ENCODE results near the gene RB1. TPM values are rescaled to one million over a fixed set of nuclear protein-coding genes. Genes with fewer than 3 reads are reported as not detected.

RB1 gene
- total RNA-seq, 2 experiments from 2014 or later: 33.5 to 84.4 TPM

DNA sequence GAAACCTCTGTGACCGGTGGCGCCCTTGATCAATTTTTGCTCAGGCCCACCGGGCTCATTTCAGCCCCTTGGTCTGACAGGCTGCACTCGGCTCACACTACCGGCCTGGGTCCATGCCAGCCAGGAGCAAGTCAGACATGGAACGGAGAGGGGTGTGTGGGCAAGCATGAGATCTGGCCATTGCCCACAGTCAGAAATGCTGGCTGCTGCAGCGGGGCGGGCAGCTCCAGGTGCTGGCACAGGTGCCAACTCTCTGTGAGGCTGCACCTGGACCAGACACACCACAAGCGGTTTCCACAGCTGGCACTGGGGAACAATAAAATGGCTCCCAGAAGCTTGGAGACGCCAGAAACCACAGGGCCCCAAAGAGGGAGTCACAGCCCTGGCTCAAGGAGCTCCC, 153.0 kb downstream of the RB1 start:
- H4K20me1 ChIP-seq (ENCODE audit: insufficient read depth, low read length): no peaks in the 10 kb centered on the region

DNA sequence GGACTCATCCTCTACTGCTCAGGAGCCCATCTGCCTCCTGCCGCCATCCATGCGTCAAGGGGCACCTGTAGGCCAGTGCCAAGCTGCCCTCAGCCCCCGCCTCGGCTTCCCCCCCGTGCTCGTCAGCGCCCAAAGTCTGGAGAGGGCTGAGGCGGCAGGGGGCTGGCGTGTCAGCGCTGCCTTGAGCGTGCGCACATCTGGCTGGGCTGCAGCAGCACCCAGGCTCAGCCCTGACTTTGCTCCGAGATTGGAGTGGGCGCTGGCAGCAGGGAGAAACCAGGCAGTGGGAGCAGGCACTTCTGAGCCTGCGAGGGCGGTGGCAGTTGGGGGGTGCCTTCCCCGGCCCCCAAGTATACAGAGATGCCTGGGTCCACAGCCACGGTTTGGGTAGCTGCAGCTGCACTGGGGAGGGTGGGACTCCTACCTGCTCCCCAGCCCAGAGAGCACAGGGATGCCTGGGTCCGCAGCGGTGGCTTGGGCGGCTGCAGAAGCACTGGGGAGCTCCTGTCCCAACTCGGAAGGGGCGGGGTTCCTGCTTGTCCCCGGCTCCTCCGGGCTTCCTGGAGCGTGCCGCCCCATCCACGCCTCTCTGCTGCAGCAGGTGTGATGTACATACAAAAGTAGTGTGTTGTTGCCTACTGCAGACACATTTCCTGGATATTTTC, 154.2 kb downstream of the RB1 start:
- BruUV-seq (replicated peaks): no TSS peak
- no peaks in the 10 kb centered on the region for H4K20me1 ChIP-seq (ENCODE audit: insufficient read depth, low read length)
- no peak overlapping the region for H3K4me2 ChIP-seq (ENCODE audit: low read length)
- H2AFZ ChIP-seq (ENCODE audit: low read length): no peak overlapping the region
- no peak overlapping the region for H3K4me3 ChIP-seq (ENCODE audit: low read depth, low read length, poor library complexity, severe bottlenecking)
- H3K36me3 ChIP-seq (ENCODE audit: insufficient read depth, low read length): peaks cover 98% of the 10 kb centered on the region
- H3K79me2 ChIP-seq (ENCODE audit: insufficient read depth, low read depth, low read length): no peaks in the 10 kb centered on the region
- POLR2A ChIA-PET: interaction anchor here (1.0 kb wide), 1 partner anchor 15 kb away, joined by 4 read pairs; no protein-coding TSS in a partner anchor
- H3K9me3 ChIP-seq (ENCODE audit: low read length): no peaks in the 10 kb centered on the region
- H3K27ac ChIP-seq (ENCODE audit: low read depth, low read length, poor library complexity, severe bottlenecking): no peak overlapping the region
- intact Hi-C loops (cut with micrococcal nuclease; ENCODE audit: unreplicated experiment): no loop called here
- no peak for DNase-seq (ENCODE audit: low spot score)
- H3K4me1 ChIP-seq (ENCODE audit: insufficient read depth, low read length, poor library complexity, severe bottlenecking): no peaks in the 10 kb centered on the region
- TF ChIP-seq EZH2phosphoT487 (IDR thresholded peaks at IDR 0.05; ENCODE audit: borderline replicate concordance, low read depth, low read length): no peak
- TF ChIP-seq, protein P1, sequence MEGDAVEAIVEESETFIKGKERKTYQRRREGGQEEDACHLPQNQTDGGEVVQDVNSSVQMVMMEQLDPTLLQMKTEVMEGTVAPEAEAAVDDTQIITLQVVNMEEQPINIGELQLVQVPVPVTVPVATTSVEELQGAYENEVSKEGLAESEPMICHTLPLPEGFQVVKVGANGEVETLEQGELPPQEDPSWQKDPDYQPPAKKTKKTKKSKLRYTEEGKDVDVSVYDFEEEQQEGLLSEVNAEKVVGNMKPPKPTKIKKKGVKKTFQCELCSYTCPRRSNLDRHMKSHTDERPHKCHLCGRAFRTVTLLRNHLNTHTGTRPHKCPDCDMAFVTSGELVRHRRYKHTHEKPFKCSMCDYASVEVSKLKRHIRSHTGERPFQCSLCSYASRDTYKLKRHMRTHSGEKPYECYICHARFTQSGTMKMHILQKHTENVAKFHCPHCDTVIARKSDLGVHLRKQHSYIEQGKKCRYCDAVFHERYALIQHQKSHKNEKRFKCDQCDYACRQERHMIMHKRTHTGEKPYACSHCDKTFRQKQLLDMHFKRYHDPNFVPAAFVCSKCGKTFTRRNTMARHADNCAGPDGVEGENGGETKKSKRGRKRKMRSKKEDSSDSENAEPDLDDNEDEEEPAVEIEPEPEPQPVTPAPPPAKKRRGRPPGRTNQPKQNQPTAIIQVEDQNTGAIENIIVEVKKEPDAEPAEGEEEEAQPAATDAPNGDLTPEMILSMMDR (conservative IDR thresholded peaks at IDR 0.05; ENCODE audit: low read length): no peak
- no peaks in the 10 kb centered on the region for H3K9me2 ChIP-seq (ENCODE audit: insufficient read depth, low read length)
- CTCF ChIA-PET (ENCODE audit: unreplicated experiment): no interaction called here

More for the DNA sequence above, 153.0 kb downstream of the RB1 start:
- ChIA-PET CTCF (ENCODE audit: unreplicated experiment) (no interaction called here), POLR2A (interaction anchor here (0.6 kb wide), 2 partner anchors 232 to 1032 kb away, joined by 3 to 4 read pairs; no protein-coding TSS in a partner anchor)
- TF ChIP-seq, protein P1 (conservative IDR thresholded peaks at IDR 0.05; ENCODE audit: low read length): no peak
- no peak for TF ChIP-seq EZH2phosphoT487 (IDR thresholded peaks at IDR 0.05; ENCODE audit: borderline replicate concordance, low read depth, low read length)
- Histone ChIP-seq H2AFZ (ENCODE audit: low read length) (no peak overlapping the region), H3K9me3 (ENCODE audit: low read length) (0 out of 2 replicates have a peak, but pooled peaks cover 6% of the 10 kb centered on the region), H3K9me2 (ENCODE audit: insufficient read depth, low read length) (no peaks in the 10 kb centered on the region), H3K36me3 (ENCODE audit: insufficient read depth, low read length) (peaks cover 88% of the 10 kb centered on the region), H3K4me3 (ENCODE audit: low read depth, low read length, poor library complexity, severe bottlenecking) (no peak overlapping the region), H3K4me1 (ENCODE audit: insufficient read depth, low read length, poor library complexity, severe bottlenecking) (no peaks in the 10 kb centered on the region), H3K27ac (ENCODE audit: low read depth, low read length, poor library complexity, severe bottlenecking) (no peak overlapping the region), H3K79me2 (ENCODE audit: insufficient read depth, low read depth, low read length) (no peaks in the 10 kb centered on the region), H3K4me2 (ENCODE audit: low read length) (no peak overlapping the region)
- no peak for DNase-seq (ENCODE audit: low spot score)
- intact Hi-C loops (cut with micrococcal nuclease; ENCODE audit: unreplicated experiment): no loop called here
- BruUV-seq (replicated peaks): no TSS peak

- no peaks in the 10 kb centered on the region for H3K9me2 ChIP-seq (ENCODE audit: insufficient read depth, low read length)
- no peaks in the 10 kb centered on the region for H3K9me3 ChIP-seq (ENCODE audit: low read length)
- H3K4me2 ChIP-seq (ENCODE audit: low read length): no peak overlapping the region
- H3K36me3 ChIP-seq (ENCODE audit: insufficient read depth, low read length): peaks cover 67% of the 10 kb centered on the region
- intact Hi-C loops (cut with micrococcal nuclease; ENCODE audit: unreplicated experiment): no loop called here
- no peak overlapping the region for H2AFZ ChIP-seq (ENCODE audit: low read length)
- no TSS peak for BruUV-seq (replicated peaks)
- no peak overlapping the region for H3K27ac ChIP-seq (ENCODE audit: low read depth, low read length, poor library complexity, severe bottlenecking)
- peaks cover 15% of the 10 kb centered on the region for H3K4me1 ChIP-seq (ENCODE audit: insufficient read depth, low read length, poor library complexity, severe bottlenecking)
- no peaks in the 10 kb centered on the region for H3K79me2 ChIP-seq (ENCODE audit: insufficient read depth, low read depth, low read length)
- H4K20me1 ChIP-seq (ENCODE audit: insufficient read depth, low read length): no peaks in the 10 kb centered on the region
- TF ChIP-seq, protein P1 (conservative IDR thresholded peaks at IDR 0.05; ENCODE audit: low read length): 0 out of 2 replicates have a peak, but pooled peaks have one; percentile 26
- no peak for TF ChIP-seq EZH2phosphoT487 (IDR thresholded peaks at IDR 0.05; ENCODE audit: borderline replicate concordance, low read depth, low read length)
- H3K4me3 ChIP-seq (ENCODE audit: low read depth, low read length, poor library complexity, severe bottlenecking): no peak overlapping the region
- DNase-seq (ENCODE audit: low spot score): no peak
- POLR2A ChIA-PET: interaction anchor here (1.0 kb wide), 1 partner anchor 100 kb away, joined by 3 read pairs; no protein-coding TSS in a partner anchor
- CTCF ChIA-PET (ENCODE audit: unreplicated experiment): no interaction called here
These were observed 171.7 kb downstream of the RB1 start for GRCh38 chr13:48475230-48475629.

All from OCI-LY7 (cell line).